A673 (cell line): ENCODE results near the gene SIRPA. TPM values are rescaled to one million over a fixed set of nuclear protein-coding genes. Genes with fewer than 3 reads are reported as not detected.

Source experiments
- BruUV-seq: library from RNA; stranded (reverse); fragments of 400-500 nt; replicated peaks from 2 replicates; lab custom pipeline; 2021; lab: Mats Ljungman, UMichigan
- CTCF ChIA-PET: fragments of 300-600 bp; sonication (Branson Sonifier 250); formaldehyde crosslinking; loops from one replicate; lab custom pipeline; 2022; ENCODE audit warnings: antibody characterized with exemption; lab: Charles Lee
- POLR2A ChIA-PET: fragments of 300-600 bp; sonication (Branson Sonifier 250); formaldehyde crosslinking; loops from one replicate; lab custom pipeline; 2022; ENCODE audit warnings: antibody characterized with exemption; ENCODE audit not compliant: low non-redundant PET; lab: Charles Lee
- DNase-seq: peaks from one replicate; pipeline ENCODE4 v3.0.0-alpha.2; 2015; ENCODE audit warnings: low spot score
- H3K27ac ChIP-seq: fragments of 200-600 bp; sonication (generic); 2 replicates; pipeline ENCODE4 v1.5.1; 2016; ENCODE audit warnings: mixed run types, low read depth, mild to moderate bottlenecking, mixed read lengths, antibody characterized with exemption, low read length; ENCODE audit not compliant: poor library complexity, severe bottlenecking
- H3K27me3 ChIP-seq: fragments of 200-600 bp; sonication (generic); replicated peaks from 2 replicates; pipeline ENCODE4 v1.6.1; 2017; ENCODE audit warnings: mixed run types, low read depth, mild to moderate bottlenecking, mixed read lengths, antibody characterized with exemption, low read length; ENCODE audit not compliant: insufficient read depth, poor library complexity
- H3K36me3 ChIP-seq: fragments of 200-600 bp; sonication (generic); 2 replicates; pipeline ENCODE4 v1.6.1; 2016; ENCODE audit warnings: mixed run types, mild to moderate bottlenecking, mixed read lengths, antibody characterized with exemption, low read length; ENCODE audit not compliant: insufficient read depth, poor library complexity, severe bottlenecking
- H3K4me1 ChIP-seq: fragments of 200-600 bp; sonication (generic); 2 replicates; pipeline ENCODE4 v1.6.1; 2017; ENCODE audit warnings: mixed run types, mild to moderate bottlenecking, mixed read lengths, antibody characterized with exemption, low read length; ENCODE audit not compliant: insufficient read depth, poor library complexity, severe bottlenecking
- H3K4me3 ChIP-seq: fragments of 200-600 bp; sonication (generic); 2 replicates; pipeline ENCODE4 v1.5.1; 2016; ENCODE audit warnings: low read depth, mixed run types, mild to moderate bottlenecking, mixed read lengths, low read length; ENCODE audit not compliant: poor library complexity, severe bottlenecking
- H3K9me3 ChIP-seq: fragments of 200-600 bp; sonication (generic); 2 replicates; pipeline ENCODE4 v1.6.1; 2016; ENCODE audit warnings: mixed run types, low read depth, mild to moderate bottlenecking, mixed read lengths, antibody characterized with exemption, low read length; ENCODE audit not compliant: poor library complexity, severe bottlenecking
- CTCF ChIP-seq: fragments of 300-800, 200-600 bp; sonication (generic); conservative IDR thresholded peaks from 2 replicates; pipeline ENCODE4 v1.5.1; 2017; ENCODE audit warnings: low read depth, mild to moderate bottlenecking, antibody characterized with exemption, low read length, moderate library complexity, mixed read lengths
- EZH2 ChIP-seq: fragments of 200-600 bp; sonication (generic); IDR thresholded peaks from 2 replicates; pipeline ENCODE4 v1.6.1; 2017; ENCODE audit warnings: borderline replicate concordance, low read depth, mild to moderate bottlenecking, mixed read lengths, antibody characterized with exemption, low read length; ENCODE audit not compliant: poor library complexity, severe bottlenecking
- intact Hi-C: fragments of 100-400 bp; cut with micrococcal nuclease; formaldehyde crosslinking; loops from one replicate; pipeline ENCODE4 v1.10.0; 2022; ENCODE audit not compliant: unreplicated experiment
- total RNA-seq: library from RNA; stranded (reverse); gene quantifications from 2 replicates; pipeline ENCODE4 v1.2.3, GENCODE V29; 2021

The SIRPA gene
- total RNA-seq, 1 experiment from 2014 or later = 81.0 TPM

GRCh38 chr20:1935696-1936366 is 40.6 kb downstream of the SIRPA start:
- H3K4me1 ChIP-seq = peaks cover 13% of the 10 kb centered on the region
- no peak overlapping the region for H3K4me3 ChIP-seq
- H3K27ac ChIP-seq = no peak overlapping the region
- BruUV-seq = no TSS peak
- ChIA-PET POLR2A (no interaction called here), CTCF (no interaction called here)
- no peak for DNase-seq
- no peaks in the 10 kb centered on the region for H3K27me3 ChIP-seq
- H3K9me3 ChIP-seq = no peaks in the 10 kb centered on the region
- H3K36me3 ChIP-seq = peaks cover 44% of the 10 kb centered on the region
- no peak for TF ChIP-seq EZH2
- TF ChIP-seq CTCF = no peak
- intact Hi-C loops = no loop called here

GRCh38 chr20:1937316-1937976 is 42.2 kb downstream of the SIRPA start:
- Histone ChIP-seq H3K4me1 (peaks cover 13% of the 10 kb centered on the region), H3K27ac (no peak overlapping the region), H3K4me3 (no peak overlapping the region), H3K36me3 (peaks cover 32% of the 10 kb centered on the region), H3K27me3 (no peaks in the 10 kb centered on the region), H3K9me3 (no peaks in the 10 kb centered on the region)
- DNase-seq = no peak
- TF ChIP-seq CTCF (no peak), EZH2 (no peak)
- no TSS peak for BruUV-seq
- POLR2A ChIA-PET = no interaction called here
- intact Hi-C loops = no loop called here
- CTCF ChIA-PET = no interaction called here

- BruUV-seq = no TSS peak
- H3K27ac ChIP-seq = no peak overlapping the region
- ChIA-PET CTCF (no interaction called here), POLR2A (no interaction called here)
- no peaks in the 10 kb centered on the region for H3K27me3 ChIP-seq
- TF ChIP-seq CTCF (no peak), EZH2 (no peak)
- intact Hi-C loops = no loop called here
- H3K36me3 ChIP-seq = peaks cover 30% of the 10 kb centered on the region
- DNase-seq = no peak
- H3K4me1 ChIP-seq = peaks cover 6% of the 10 kb centered on the region
- no peak overlapping the region for H3K4me3 ChIP-seq
- no peaks in the 10 kb centered on the region for H3K9me3 ChIP-seq
Observed at GRCh38 chr20:1938464-1939269, 43.5 kb downstream of the SIRPA start.
